Kidney epithelial cell (primary cell): ENCODE measurements around the gene L3MBTL4. TPM values are rescaled to one million over a fixed set of nuclear protein-coding genes. Genes with fewer than 3 reads are reported as not detected.

ENCODE experiments used
- DNase-seq: peaks from one replicate; pipeline ENCODE4 v3.0.0-alpha.2; 2010; ENCODE audit warnings: low read depth
- H3K27me3 ChIP-seq: 2 replicates; pipeline ENCODE4 v1.6.0; 2011; ENCODE audit warnings: low read length; ENCODE audit not compliant: control insufficient read depth, insufficient read depth
- H3K36me3 ChIP-seq: 2 replicates; pipeline ENCODE4 v1.5.1; 2011; ENCODE audit warnings: low read length; ENCODE audit not compliant: control insufficient read depth, insufficient read depth
- H3K4me3 ChIP-seq: 2 replicates; pipeline ENCODE4 v1.5.1; 2011; ENCODE audit warnings: low read depth, mild to moderate bottlenecking, control low read depth, low read length
- CTCF ChIP-seq: IDR thresholded peaks from 2 replicates; pipeline ENCODE4 v1.5.1; 2011; ENCODE audit warnings: mild to moderate bottlenecking, moderate library complexity, low read length, control low read depth, inconsistent platforms; ENCODE audit not compliant: insufficient read depth, poor library complexity, severe bottlenecking
- total RNA-seq: library from RNA; depleted of rRNA; stranded (reverse); fragments of >200 nt; gene quantifications from 2 replicates; pipeline ENCODE4 v1.2.3, GENCODE V29; 2015

Gene L3MBTL4
- total RNA-seq, 1 donor from 2014 or later: 9.8 TPM

GRCh38 chr18:6119761-6120160 is 294.9 kb downstream of the L3MBTL4 start:
- DNase-seq: no peak
- no peaks in the 10 kb centered on the region for H3K36me3 ChIP-seq
- no peaks in the 10 kb centered on the region for H3K27me3 ChIP-seq
- H3K4me3 ChIP-seq: no peak overlapping the region
- TF ChIP-seq CTCF: no peak

GRCh38 chr18:6118080-6118479 is 296.6 kb downstream of the L3MBTL4 start:
- DNase-seq: no peak
- Histone ChIP-seq H3K4me3 (no peak overlapping the region), H3K36me3 (no peaks in the 10 kb centered on the region), H3K27me3 (no peaks in the 10 kb centered on the region)
- no peak for TF ChIP-seq CTCF

GRCh38 chr18:6115710-6116109 is 299.0 kb downstream of the L3MBTL4 start:
- Histone ChIP-seq H3K4me3 (no peak overlapping the region), H3K36me3 (no peaks in the 10 kb centered on the region), H3K27me3 (no peaks in the 10 kb centered on the region)
- no peak for TF ChIP-seq CTCF
- DNase-seq: no peak

- Histone ChIP-seq H3K4me3 (no peak overlapping the region), H3K36me3 (no peaks in the 10 kb centered on the region), H3K27me3 (no peaks in the 10 kb centered on the region)
- TF ChIP-seq CTCF: no peak
- DNase-seq: no peak
Observed at GRCh38 chr18:6113650-6114049, 301.1 kb downstream of the L3MBTL4 start.

- H3K36me3 ChIP-seq: no peaks in the 10 kb centered on the region
- no peak for TF ChIP-seq CTCF
- H3K27me3 ChIP-seq: no peaks in the 10 kb centered on the region
- H3K4me3 ChIP-seq: no peak overlapping the region
- no peak for DNase-seq
Observed at GRCh38 chr18:6111726-6112125, 303.0 kb downstream of the L3MBTL4 start.

GRCh38 chr18:6109743-6110142 is 305.0 kb downstream of the L3MBTL4 start:
- no peak for TF ChIP-seq CTCF
- no peak for DNase-seq
- Histone ChIP-seq H3K36me3 (no peaks in the 10 kb centered on the region), H3K27me3 (no peaks in the 10 kb centered on the region), H3K4me3 (no peak overlapping the region)
